Omental fat pad (tissue), 4 donors: ENCODE results near the gene RPL11. TPM values are rescaled to one million over a fixed set of nuclear protein-coding genes. Genes with fewer than 3 reads are reported as not detected.
A peak's percentile ranks its signal among the peaks of the same experiment; 100 is the strongest.
"Not testable (repeated sequence)": the region's sequence is repeated elsewhere in the genome, so short reads cannot be mapped to it uniquely, and the experiment has no call there.

Experiments used
- ATAC-seq: fragments of 150-250 bp; one replicate; pipeline ENCODE4 v1.9.1; 2016; ENCODE audit warnings: mild to moderate bottlenecking, moderate library complexity; ENCODE audit not compliant: low FRiP score
- DNase-seq: peaks from one replicate; pipeline ENCODE4 v3.0.0-alpha.2; 2019; ENCODE audit warnings: low spot score
- CTCF ChIP-seq, 3 donors: fragments of 450-650 bp; IDR thresholded peaks; one replicate each; pipeline ENCODE4 v1.5.1; 2016 to 2017; ENCODE audit warnings: antibody characterized with exemption in 3 of 3, mild to moderate bottlenecking in 3 of 3, moderate library complexity in 2 of 3
- total RNA-seq, 4 donors: library from RNA; depleted of rRNA; stranded (reverse); fragments of >200 nt; gene quantifications; one replicate each; pipeline ENCODE4 v1.1.0, GENCODE V29; 2016

The RPL11 gene
- total RNA-seq, 4 donors from 2014 or later = 867 to 1,131 (median 994) TPM

GRCh38 chr1:23648576-23648975 lies 43.0 kb upstream of the RPL11 start:
- DNase-seq (no peak), ATAC-seq (no peak)
- no peak for TF ChIP-seq CTCF (IDR thresholded peaks at IDR 0.05)

GRCh38 chr1:23649157-23649556 lies 42.4 kb upstream of the RPL11 start:
- ATAC-seq, DNase-seq: not testable (repeated sequence)

GRCh38 chr1:23650344-23650990 lies 41.1 kb upstream of the RPL11 start:
- no peak for ATAC-seq
- TF ChIP-seq CTCF (IDR thresholded peaks at IDR 0.05) = no peak
- DNase-seq = no peak

- TF ChIP-seq CTCF (IDR thresholded peaks at IDR 0.05) = no peak
- DNase-seq = no peak
- ATAC-seq = peak; percentile 41
Observed at GRCh38 chr1:23651069-23651808, 40.4 kb upstream of the RPL11 start.

GRCh38 chr1:23657659-23658275 lies 33.8 kb upstream of the RPL11 start:
- ATAC-seq (no peak), DNase-seq (no peak)
- TF ChIP-seq CTCF (IDR thresholded peaks at IDR 0.05) = peak in 1 of 3 donors; percentile 32

GRCh38 chr1:23660671-23661070 lies 30.9 kb upstream of the RPL11 start:
- ATAC-seq (no peak), DNase-seq (no peak)
- no peak for TF ChIP-seq CTCF (IDR thresholded peaks at IDR 0.05)

- DNase-seq = no peak
- ATAC-seq = no peak
- no peak for TF ChIP-seq CTCF (IDR thresholded peaks at IDR 0.05)
Observed at GRCh38 chr1:23661887-23662286, 29.7 kb upstream of the RPL11 start.
